DOHH2 (cell line): ENCODE measurements around the gene PTPRN2.

Experiments
- H3F3A ChIP-seq: fragments of 200-600 bp; sonication (generic), shearing (Covaris generic); 2 replicates; pipeline ENCODE4 v1.6.0; 2016; ENCODE audit warnings: antibody characterized with exemption, mild to moderate bottlenecking; ENCODE audit not compliant: control insufficient read depth, insufficient read depth
- H3K27ac ChIP-seq: fragments of 200-600 bp; sonication (generic); 2 replicates; pipeline ENCODE4 v1.5.1; 2014; ENCODE audit warnings: low read depth, mild to moderate bottlenecking, low read length, moderate library complexity
- H3K27me3 ChIP-seq: fragments of 200-600 bp; sonication (generic); 2 replicates; pipeline ENCODE4 v1.6.1; 2014; ENCODE audit warnings: mild to moderate bottlenecking, low read length, mixed read lengths; ENCODE audit not compliant: control insufficient read depth
- H3K36me3 ChIP-seq: fragments of 200-600 bp; sonication (generic); 2 replicates; pipeline ENCODE4 v1.6.1; 2014; ENCODE audit warnings: mild to moderate bottlenecking, low read length, moderate library complexity, mixed read lengths; ENCODE audit not compliant: control insufficient read depth
- H3K4me1 ChIP-seq: fragments of 200-600 bp; sonication (generic); 2 replicates; pipeline ENCODE4 v1.6.1; 2014; ENCODE audit warnings: mild to moderate bottlenecking, low read length, mixed read lengths; ENCODE audit not compliant: control insufficient read depth
- H3K4me2 ChIP-seq: fragments of 200-600 bp; sonication (generic); 2 replicates; pipeline ENCODE4 v1.6.0; 2014; ENCODE audit warnings: mild to moderate bottlenecking, low read length, moderate library complexity
- H3K4me3 ChIP-seq: fragments of 200-600 bp; sonication (generic); 2 replicates; pipeline ENCODE4 v1.5.1; 2014; ENCODE audit warnings: mild to moderate bottlenecking, low read length, mixed read lengths
- H3K79me2 ChIP-seq: fragments of 200-600 bp; sonication (generic); 2 replicates; pipeline ENCODE4 v1.6.1; 2014; ENCODE audit warnings: mild to moderate bottlenecking, low read length, mixed read lengths; ENCODE audit not compliant: control insufficient read depth
- H3K9me2 ChIP-seq: fragments of 200-600 bp; sonication (generic); replicated peaks from 2 replicates; pipeline ENCODE4 v1.6.1; 2014; ENCODE audit warnings: mild to moderate bottlenecking, low read length, mixed read lengths; ENCODE audit not compliant: control insufficient read depth
- H3K9me3 ChIP-seq: fragments of 200-600 bp; sonication (generic); 2 replicates; pipeline ENCODE4 v1.6.1; 2014; ENCODE audit warnings: antibody characterized with exemption, low read length, mixed read lengths; ENCODE audit not compliant: control insufficient read depth, insufficient read depth
- H4K20me1 ChIP-seq: fragments of 200-600 bp; sonication (generic); 2 replicates; pipeline ENCODE4 v1.6.0; 2014; ENCODE audit warnings: low read depth, mild to moderate bottlenecking, antibody characterized with exemption, low read length, moderate library complexity; ENCODE audit not compliant: control insufficient read depth, insufficient read depth
- EZH2phosphoT487 ChIP-seq: fragments of 200-600 bp; sonication (generic); IDR thresholded peaks from 2 replicates; pipeline ENCODE4 v1.6.1; 2017; ENCODE audit warnings: borderline replicate concordance, mild to moderate bottlenecking, antibody characterized with exemption, low read length, moderate library complexity, mixed read lengths
- TF ChIP-seq, protein P1 (sequence below): fragments of 200-600 bp; sonication (generic); IDR thresholded peaks from one replicate; pipeline ENCODE4 v1.5.1; 2014; ENCODE audit warnings: antibody characterized with exemption, mild to moderate bottlenecking, low read depth, low read length; ENCODE audit not compliant: poor library complexity, severe bottlenecking

PTPRN2 gene

DNA sequence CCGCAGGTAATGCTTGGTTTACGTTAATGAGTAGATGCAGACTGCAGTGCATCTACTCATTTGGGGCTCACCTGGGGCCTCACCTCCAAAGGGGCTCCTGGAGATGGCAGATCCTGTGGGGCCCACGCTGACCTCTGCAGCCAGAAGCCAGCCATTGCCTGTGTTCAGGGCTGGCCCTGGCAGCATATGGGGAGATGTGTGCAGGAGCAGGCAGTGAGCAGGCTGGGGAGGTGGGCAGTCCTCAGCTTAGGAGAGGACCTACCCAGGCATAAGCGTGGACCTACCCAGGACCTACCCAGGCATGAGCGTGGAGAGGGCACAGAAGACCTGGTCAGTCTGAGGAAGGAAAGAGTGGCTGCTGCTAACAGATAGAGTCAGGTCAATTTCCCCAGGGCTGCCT, 178.5 kb downstream of the PTPRN2 start:
- H3K4me1 ChIP-seq: no peaks in the 10 kb centered on the region

GRCh38 chr7:158408318-158408920, 179.2 kb downstream of the PTPRN2 start:
- H3F3A ChIP-seq: peaks cover 3% of the 10 kb centered on the region; the same call in 1 of the 2 replicates
- H3K36me3 ChIP-seq: no peaks in the 10 kb centered on the region
- no peaks in the 10 kb centered on the region for H3K4me1 ChIP-seq
- no peak overlapping the region for H3K4me3 ChIP-seq
- H4K20me1 ChIP-seq: no peaks in the 10 kb centered on the region
- no peaks in the 10 kb centered on the region for H3K27me3 ChIP-seq
- H3K9me2 ChIP-seq: no peaks in the 10 kb centered on the region
- H3K9me3 ChIP-seq: peaks cover 33% of the 10 kb centered on the region
- H3K4me2 ChIP-seq: no peak overlapping the region
- H3K79me2 ChIP-seq: no peaks in the 10 kb centered on the region
- H3K27ac ChIP-seq: no peak overlapping the region
- no peak for TF ChIP-seq EZH2phosphoT487
- TF ChIP-seq, protein P1, sequence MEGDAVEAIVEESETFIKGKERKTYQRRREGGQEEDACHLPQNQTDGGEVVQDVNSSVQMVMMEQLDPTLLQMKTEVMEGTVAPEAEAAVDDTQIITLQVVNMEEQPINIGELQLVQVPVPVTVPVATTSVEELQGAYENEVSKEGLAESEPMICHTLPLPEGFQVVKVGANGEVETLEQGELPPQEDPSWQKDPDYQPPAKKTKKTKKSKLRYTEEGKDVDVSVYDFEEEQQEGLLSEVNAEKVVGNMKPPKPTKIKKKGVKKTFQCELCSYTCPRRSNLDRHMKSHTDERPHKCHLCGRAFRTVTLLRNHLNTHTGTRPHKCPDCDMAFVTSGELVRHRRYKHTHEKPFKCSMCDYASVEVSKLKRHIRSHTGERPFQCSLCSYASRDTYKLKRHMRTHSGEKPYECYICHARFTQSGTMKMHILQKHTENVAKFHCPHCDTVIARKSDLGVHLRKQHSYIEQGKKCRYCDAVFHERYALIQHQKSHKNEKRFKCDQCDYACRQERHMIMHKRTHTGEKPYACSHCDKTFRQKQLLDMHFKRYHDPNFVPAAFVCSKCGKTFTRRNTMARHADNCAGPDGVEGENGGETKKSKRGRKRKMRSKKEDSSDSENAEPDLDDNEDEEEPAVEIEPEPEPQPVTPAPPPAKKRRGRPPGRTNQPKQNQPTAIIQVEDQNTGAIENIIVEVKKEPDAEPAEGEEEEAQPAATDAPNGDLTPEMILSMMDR: no peak

More for the DNA sequence above, 178.5 kb downstream of the PTPRN2 start:
- Histone ChIP-seq H3K9me2 (no peaks in the 10 kb centered on the region), H3K36me3 (no peaks in the 10 kb centered on the region), H3K4me2 (no peak overlapping the region), H3K27me3 (no peaks in the 10 kb centered on the region), H3K9me3 (peaks cover 31% of the 10 kb centered on the region), H3K27ac (no peak overlapping the region), H3K79me2 (no peaks in the 10 kb centered on the region), H3K4me3 (no peak overlapping the region), H3F3A (peaks cover 3% of the 10 kb centered on the region; the same call in 1 of the 2 replicates), H4K20me1 (no peaks in the 10 kb centered on the region)
- TF ChIP-seq EZH2phosphoT487: no peak
- TF ChIP-seq, protein P1: no peak

DNA sequence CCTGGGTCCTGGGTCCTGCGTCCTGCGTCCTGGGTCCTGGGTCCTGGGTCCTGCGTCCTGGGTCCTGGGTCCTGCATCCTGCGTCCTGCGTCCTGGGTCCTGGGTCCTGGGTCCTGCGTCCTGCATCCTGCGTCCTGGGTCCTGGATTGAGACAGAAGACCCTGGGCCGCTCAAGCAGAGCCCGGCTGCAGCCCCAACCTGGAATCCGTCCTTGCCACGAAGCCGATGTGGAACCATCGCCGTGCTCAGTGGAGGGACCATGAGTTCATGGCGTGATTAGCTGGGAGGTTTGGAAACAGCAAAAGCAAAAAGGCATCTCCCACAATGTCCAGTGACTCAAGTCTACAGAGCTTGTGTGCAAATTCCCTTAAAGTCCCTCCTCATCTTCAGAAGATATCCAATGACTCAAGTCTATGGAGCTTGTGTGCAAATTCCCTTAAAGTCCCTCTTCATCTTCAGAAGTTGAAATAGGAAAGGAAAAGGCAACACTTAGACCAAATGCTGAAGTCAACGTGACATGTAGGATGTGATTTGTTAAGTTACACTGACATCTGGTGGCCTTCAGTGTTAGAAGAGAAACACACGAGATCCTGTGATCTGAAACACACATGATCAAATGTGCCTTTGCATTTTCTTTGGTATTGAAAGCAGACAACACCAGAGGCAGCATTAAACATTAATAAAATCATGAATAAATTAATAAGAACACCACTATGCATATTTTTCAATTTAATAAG, 179.9 kb downstream of the PTPRN2 start:
- TF ChIP-seq, protein P1: peak; percentile 38
- TF ChIP-seq EZH2phosphoT487: no peak
- no peaks in the 10 kb centered on the region for H3K79me2 ChIP-seq
- H3F3A ChIP-seq: peaks cover 3% of the 10 kb centered on the region; the same call in 1 of the 2 replicates
- no peaks in the 10 kb centered on the region for H3K36me3 ChIP-seq
- no peak overlapping the region for H3K4me3 ChIP-seq
- H3K4me2 ChIP-seq: no peak overlapping the region
- H3K27me3 ChIP-seq: no peaks in the 10 kb centered on the region
- H4K20me1 ChIP-seq: no peaks in the 10 kb centered on the region
- H3K27ac ChIP-seq: no peak overlapping the region
- H3K4me1 ChIP-seq: no peaks in the 10 kb centered on the region
- H3K9me2 ChIP-seq: no peaks in the 10 kb centered on the region
- H3K9me3 ChIP-seq: peaks cover 35% of the 10 kb centered on the region
